HG03469 (cell line): ENCODE measurements around the gene RBBP8NL.

Experiments
- ATAC-seq: cut with Tn5 transposase; IDR thresholded peaks from one replicate; pipeline ENCODE4 v1.9.1; 2021; ENCODE audit warnings: mild to moderate bottlenecking, moderate library complexity, moderate number of reproducible peaks; ENCODE audit not compliant: unreplicated experiment

RBBP8NL gene, protein sequence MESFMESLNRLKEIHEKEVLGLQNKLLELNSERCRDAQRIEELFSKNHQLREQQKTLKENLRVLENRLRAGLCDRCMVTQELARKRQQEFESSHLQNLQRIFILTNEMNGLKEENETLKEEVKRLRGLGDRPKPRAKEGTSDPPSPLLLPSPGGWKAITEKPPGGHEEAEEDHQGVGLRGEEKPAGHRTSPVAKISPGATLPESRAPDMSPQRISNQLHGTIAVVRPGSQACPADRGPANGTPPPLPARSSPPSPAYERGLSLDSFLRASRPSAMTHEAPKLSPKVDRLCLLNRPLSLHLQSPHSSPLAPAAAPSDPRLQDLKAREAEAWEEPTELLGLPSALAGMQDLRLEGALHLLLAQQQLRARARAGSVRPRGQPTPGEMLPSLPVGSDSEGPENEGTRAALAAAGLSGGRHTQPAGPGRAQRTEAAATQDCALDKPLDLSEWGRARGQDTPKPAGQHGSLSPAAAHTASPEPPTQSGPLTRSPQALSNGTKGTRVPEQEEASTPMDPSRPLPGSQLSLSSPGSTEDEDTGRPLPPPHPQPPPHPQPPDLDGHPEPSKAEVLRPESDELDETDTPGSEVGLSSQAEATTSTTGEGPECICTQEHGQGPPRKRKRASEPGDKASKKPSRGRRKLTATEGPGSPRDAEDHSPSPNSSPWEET

DNA sequence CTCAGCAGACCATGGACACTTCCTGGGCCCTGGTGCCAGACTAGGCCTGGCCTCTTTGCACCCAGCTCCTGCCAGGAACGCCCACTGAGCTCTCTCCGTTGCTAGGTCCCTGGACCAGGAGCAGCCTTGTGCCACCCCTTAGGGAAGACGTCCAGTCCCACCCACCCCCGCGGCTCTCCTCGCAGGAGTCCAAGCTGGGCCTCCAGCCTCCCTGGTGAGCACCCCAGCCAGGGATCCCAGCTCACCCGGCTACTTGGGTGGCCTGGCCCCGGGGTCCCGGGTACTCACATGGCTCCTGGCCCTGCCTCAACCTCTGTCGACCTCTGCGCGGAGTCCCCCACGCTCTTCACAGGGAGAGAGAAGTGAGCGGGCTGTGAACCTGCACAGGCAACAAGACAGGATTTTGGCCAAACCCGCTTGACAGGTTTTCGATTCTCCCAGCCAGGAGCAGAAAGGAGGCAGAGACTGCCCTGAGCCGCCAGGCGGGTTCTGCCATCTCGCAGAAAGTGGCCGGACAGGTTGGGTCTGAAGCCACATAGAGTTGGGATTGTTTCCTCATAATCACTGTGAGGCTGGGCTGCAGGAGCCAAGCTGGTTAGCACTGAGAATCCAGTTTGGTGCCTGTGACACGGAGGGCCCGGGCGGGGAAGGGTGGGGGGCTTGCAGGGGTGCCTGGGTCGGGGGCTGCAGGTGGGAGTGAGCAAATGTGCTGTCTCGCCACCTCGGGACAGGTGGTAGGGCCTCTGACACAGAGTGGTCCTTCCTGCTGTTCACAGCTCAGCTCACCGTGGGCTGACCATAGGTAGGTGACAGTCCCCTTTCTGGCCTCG, at the start of gene RBBP8NL:
RBBP8NL (minus strand) TSS at position 368 of the 830 bp plus-strand sequence. CDS start 7,892 bp downstream, outside the sequence.
- ATAC-seq = no peak

DNA sequence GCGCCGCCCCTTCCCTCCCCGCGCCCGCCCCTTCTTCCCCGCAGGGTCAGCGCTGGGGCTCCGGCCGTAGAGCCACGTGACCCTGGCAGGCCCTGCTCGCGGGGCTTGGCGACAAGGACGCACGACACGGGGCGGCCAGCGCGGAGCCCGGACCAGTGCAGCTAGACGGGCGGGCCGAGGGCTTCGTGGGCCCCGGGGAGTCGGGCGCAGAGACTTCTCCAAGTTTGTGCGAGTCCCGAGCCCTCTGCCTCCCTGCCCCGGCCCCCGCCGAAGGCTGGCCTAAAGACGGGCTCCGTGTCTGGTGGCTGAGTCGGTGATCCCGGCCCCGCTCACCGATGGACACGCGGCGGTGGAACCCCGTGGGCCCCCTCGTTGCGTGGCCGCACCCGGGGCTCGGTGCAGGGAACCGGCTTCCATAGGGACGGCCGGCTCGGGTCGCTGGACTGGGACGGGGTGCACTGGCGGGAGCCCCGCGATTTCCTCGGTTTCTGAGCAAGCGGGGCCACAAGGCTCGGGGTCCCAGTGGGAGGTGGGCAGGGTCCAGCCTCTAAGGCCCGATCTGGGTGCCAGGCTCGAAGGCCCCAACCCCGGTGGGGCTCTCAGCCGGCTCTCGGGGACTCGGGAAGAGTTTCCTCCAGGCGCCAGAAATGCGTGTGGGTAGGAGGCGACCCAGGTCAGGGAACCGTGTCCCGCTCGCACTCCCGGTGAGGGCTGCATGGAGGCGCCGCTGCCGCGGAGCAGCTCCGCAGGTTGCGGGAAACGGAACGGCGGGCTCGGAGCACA, 48.9 kb upstream of the RBBP8NL start:
- no peak for ATAC-seq

DNA sequence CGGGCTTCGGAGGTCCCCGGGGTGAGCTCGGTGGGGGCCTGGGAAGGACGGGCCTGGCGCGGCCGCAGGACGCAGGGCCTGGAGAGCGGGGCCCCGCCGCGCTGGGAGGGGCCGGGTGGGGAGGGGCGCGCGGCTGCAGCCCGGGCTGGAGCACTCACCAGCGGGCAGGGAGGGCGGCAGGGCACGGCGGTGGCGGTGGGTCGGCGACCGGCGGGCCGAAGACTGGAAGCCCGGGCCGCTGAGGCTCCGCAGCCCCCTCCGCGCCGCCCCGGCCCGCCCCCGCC, 48.4 kb upstream of the RBBP8NL start, which contains the start of gene GATA5:
GATA5 (minus strand) TSS at position 224 of the 284 bp plus-strand sequence. CDS start 474 bp downstream, outside the sequence.
- ATAC-seq = no peak

DNA sequence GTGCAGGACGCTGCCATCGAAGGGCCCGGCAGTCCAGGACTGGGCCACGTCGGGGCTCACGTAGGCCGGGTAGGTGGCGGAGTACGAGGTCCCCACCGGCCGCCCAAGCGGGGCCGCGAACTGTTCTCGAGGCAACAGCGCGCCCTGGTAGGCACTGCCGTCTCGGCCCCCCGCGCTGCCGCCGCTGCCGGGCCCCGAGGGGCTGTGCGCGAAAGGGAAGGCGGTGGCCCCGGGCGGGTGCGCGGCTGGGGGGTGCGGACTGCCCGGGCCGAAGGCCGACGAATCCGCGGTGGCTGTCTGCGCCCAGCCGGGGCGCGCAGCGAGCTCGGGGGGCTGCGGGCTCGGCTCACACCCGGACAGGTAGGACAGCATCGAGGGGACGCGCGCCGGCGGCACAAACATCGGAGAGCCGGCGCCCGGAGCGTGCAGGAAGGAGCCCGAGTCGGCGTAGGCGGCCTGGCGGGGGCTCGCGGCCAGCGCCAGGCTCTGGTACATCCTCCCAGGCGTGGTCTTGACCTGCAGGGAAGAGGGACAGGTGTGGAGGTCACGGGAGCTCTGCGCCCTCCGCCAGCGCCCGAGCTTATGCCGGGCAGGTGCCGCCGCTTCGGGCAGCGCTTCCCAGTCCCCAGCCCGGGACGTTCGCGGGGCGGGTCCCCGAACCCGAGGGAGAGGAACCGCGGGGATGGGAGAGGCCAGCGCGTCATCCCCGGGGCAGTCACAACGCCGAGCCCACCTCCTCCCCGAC, 47.9 kb upstream of the RBBP8NL start:
- no peak for ATAC-seq

DNA sequence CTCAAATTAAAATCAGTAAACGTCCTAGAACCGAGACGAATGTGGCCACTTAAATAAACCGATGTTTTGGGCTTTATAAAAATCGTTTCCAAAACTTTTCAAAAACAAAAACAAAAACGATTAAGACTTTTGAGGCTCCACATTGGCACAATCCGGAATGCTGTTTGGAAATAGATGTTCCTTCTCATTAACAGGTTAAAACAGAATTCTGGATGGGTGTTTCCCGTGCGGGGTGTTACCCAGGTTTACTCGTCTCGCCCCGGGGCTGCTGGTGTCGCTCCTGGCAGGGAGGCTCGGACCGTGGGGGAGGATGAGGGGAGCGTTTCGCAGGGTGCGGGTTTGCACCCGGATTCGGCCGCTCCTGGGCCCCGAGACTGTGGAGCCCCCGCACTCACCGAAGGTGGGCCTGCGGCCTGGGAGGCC, 47.3 kb upstream of the RBBP8NL start:
- no peak for ATAC-seq

DNA sequence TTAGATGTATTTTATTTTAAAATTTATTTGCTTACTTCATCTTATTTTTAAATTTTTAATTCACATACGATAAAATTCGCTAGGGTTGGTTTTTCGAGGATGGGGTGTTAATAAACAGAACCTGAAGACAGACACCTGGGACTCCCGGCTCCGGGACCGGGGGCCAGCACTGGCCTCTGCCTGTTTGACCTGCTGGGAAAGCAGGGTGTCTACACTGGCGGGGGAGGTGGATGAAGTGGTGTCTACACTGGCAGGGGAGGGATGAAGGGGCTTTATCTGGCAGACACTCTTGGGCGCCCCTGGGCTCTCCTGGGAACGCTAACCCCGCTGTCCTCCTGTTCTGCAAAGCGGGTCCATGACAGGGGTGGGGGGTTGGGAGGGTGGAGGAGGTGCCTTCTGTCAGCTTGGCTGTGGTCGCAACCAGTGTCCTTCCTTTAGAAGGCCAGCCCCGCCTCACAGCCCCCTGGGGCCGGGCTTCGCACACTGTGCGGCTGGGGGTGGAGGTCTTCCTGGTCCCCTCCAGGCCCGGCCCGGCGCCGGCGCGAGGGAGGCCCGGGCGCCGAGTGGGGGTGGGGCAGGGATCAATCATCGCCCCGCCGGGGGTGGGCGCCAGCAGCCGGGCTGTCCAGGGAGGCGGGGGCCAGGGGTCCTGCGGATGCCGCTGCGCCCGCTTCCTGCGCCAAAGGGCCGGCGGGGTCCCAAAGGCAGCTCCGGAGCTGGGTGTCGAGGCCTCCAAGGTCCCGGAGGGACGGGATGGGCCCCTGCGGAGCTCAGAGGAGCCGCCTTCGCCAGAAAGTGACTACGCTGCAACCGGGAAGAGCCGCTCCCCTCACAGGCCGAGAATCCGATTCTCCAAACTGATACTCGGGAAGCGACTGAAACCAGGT, 46.6 kb upstream of the RBBP8NL start:
- no peak for ATAC-seq

DNA sequence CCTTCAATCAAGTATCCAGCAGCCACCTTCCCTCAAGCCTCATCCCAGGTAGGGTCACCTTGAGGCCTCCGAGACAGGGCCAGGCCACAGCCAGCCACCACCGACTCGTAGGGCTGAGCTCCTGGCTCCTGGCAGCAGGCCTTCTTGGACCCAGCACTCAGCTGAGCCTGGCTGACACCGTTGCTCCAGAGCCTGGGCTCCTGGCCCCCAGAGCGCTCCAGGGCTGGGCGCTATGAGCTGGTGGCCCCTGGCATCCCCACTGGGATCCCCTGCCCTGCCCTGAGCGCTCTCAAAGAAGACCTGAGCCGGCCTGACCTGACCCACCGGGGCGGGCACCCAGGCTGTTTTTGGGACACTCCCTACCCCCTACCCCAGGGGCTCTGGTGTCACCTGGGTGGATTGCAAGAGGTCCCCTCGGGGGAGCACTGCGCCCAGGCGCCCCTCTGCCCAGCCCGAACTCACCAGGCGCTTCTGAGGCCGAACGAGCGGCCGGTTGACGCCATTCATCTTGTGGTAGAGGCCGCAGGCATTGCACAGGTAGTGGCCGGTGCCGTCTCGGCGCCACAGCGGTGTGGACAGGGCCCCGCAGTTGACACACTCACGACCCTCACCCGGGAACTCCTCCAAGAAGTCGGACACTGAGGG, 45.7 kb upstream of the RBBP8NL start:
- ATAC-seq = no peak

DNA sequence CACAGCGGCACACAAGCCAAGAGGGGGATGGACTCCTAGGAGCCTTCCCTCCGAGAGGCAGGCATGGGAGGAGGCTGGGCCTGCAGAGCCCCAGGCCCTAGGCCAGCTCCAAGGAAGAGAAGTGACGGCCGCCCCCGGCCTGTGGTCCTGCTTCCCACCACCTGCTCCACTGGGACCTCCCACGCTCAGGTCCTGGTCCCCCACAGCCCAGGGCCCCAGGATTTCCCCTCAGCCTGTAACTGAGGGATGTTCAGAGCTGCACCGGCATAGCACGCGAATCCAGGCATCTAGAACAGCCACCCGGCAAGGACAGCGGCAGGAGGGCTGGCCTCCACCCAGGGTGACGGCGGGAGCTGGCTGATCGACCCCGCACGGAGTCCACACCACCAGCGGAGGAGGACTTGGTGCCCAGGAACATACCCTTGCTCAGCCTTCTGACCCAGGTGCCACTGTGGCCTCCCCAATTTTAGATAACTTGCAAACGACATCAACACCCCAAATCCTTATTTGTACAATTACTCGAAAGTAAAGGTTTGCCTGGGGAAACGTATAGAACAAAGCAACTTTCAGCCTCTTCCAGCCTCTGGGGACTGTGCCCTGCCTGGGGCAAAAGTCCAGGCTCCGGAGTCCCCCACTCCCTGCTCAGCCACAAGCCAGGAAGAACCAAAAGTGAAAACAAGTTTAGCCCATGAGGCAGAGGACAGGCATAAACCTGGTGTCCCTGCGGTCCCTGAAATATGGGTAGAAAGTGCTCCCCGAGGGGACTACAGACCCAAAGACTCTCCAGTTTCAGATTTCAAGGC, 45.0 kb upstream of the RBBP8NL start:
- ATAC-seq = no peak

DNA sequence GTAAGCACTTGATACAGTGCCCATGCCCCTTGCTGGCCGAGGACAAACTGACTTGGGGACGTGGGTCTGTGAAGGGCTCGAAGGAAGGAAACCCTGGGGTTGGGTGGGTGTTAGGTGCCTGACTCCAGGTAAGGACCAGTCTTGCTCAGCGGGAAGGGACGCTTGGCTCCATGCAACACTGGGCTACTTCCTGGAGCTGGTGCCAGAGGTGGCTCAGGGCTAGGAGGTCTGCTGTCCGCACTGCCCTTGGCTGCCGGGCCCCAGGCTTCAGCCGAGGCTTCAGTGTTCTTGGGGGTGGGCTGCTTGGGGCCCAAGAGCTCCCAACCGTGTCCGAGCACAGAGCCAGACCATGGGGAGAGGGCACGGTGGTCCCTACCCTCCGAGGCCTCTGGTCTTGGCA, 43.1 kb upstream of the RBBP8NL start:
- no peak for ATAC-seq

DNA sequence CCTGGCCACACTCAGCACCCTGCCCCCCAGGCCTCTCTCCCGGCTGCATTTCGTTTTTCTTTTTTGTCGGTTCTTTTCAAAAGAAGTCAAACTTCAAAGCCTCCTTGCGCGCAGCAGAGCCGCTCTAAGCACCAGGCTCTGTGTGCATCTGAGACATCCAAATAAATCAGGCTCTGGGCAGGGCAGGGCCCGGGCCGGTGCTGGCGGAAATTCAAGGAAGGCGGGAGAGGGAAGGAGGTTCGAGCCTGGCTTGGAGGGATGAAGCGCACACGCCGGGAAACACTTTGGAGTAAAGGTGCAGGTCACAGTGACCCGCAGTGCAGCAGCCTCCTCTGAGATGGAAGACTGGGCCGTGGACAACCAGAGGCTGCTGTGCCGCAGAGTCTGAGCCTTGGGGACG, 42.7 kb upstream of the RBBP8NL start:
- ATAC-seq = no peak

DNA sequence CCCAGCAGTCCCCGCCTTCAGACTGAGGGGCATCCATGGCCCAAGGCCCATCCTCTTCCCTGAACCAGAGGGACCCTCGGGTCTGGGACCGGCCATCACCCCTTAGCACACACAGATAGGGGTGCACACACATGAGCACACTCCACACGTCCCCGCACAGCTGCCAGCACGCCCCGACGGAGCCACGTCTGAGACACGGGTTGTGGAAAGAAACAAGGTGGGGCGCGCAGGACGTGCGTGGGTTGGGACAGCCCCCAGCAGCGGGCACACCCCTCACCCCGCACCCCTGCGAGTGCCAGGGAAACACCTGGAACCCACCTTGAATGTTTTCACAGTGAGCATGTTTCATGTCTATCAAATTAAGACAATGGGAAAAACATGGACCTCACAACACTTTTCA, 42.0 kb upstream of the RBBP8NL start:
- ATAC-seq = no peak

DNA sequence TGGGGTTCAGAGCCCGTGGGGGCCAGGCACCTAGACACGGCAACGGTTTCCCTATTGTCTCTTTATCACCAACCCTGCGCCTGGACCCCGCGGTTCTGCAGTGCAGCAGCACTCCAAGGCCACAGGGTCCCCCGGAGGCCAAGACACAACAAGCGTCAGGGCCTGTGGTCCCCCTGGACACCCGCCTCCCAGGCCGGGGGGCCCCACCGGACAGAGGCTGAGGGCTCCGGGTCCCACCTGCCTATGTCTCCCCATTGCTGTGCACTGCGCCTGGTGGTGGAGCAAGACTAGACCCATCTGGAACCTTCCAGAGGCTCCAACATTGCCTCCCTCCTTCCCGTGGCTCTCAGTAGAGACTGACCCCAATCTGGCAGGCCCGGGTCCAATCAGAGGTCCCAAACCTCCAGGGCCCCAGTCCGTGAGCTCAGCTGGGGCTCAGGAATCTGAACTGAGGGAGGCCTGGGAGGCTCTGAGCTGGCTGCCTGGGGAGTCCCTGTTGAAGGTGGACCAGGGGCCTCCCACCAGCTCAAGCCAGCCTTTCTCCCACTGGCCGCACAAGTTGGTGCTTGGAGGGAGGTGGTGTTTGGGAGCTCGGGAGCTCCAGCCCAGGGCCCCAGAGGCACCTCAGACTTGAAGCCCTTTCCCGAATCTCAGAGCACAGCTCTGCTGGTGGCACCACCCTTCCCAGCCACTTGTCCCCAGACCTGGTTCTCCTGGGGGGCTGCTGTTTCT, 39.6 kb upstream of the RBBP8NL start:
- no peak for ATAC-seq

DNA sequence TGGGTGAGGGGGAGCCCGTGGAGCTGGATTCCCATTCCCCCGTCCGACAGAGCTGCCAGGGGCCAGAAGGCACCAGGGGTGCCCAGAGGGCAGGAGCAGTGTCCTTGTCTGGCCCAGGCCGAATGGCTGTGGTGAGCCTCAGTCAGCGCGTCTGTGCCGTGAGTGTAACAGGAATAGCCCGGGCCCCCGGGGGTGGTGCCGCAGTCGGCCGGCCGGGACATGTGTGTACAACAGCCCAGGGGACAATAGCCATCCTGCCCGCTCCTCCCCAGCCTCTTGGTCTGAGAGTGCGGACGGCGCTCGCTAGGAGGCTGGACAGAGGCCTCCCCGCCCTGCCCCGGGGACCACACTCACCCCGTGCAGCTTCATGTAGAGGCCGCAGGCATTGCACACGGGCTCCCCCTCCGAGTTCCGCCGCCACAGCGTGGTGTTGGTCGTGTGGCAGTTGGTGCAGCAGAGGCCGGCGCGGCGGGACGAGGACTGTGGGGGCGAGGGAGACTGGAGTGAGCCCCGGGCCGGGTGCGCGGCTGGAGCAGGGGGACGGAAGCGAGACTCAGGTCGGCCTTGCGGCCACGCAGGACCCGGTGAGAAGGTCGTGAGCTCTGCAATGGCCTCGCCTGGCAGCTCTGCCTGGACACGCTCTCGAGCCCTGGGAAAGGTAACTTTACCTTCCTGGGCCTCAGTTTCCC, 38.9 kb upstream of the RBBP8NL start:
- ATAC-seq = no peak

DNA sequence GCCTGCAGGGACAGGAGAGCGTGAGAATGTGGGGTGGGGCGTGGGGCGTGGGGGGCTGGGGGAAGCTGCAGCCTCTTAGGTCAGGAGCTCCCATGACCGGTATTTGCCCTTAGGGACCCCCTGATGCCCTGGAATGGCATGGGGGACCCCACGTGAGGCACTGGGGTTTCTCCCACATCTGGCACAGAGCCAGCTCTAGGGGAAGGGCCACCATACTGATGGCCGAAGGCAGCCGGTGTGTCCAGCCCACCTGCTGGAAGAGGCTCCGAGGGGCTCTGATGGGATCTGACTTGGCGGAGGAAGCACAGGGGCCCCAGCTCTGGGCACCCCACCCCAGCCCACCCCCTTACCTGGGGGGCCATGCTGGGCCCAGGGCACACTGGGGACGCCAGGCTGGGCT, 37.7 kb upstream of the RBBP8NL start:
- no peak for ATAC-seq

DNA sequence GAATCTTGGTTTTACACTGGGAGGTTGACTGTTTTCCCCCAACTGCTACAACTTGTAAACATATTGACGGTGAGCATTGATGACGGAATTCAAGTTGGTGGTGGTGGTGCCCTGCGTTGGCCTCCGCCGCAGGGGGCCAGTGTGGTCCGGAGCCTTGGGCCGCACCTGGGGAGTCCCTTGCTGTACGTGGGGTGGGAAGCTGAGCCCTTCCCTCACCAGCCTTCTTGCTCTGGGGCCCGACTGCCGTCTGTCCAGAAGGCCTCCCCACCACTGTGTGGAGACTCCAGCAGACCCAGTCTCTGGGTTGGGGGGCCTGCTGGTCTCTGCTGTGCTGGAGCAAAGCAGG, 37.1 kb upstream of the RBBP8NL start:
- ATAC-seq = no peak

DNA sequence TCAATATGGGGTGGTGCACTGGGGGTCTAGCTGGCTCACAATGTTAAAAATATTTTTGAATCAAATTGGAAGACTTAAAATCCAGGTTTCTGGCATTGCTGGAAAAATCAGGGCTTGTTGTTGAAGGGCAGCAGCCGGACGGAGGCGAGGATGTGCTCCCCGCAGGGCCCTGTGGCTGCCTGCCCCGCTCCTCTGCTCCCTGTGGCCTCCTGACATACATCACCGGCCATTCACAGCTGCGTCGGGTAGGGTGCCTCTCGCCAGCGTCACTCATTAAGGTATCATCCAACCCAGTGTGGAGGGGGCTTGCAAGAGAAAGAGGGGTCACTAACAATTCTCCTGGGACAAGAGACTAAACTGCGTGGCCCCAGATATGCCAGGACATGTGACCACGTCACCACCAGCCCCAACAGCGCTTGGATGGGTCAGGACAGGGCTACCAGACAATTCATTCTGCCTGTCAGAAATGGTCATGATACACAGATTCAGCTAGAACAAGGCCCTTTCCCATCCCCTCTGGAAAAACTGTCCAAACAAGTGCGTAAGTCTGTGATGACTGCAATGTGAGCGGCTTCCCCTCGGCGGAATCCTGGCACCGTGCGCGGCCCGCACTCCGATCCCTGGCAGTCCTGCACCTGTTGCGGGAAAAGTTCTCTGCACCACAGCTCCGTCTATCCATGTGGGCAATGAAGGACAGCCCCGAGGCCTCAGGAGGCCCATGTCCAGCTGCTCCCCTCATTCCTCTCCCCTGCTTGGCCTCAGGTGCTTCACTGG, 36.5 kb upstream of the RBBP8NL start:
- no peak for ATAC-seq
